ENCODE data around the gene SMYD4. TPM values are rescaled to one million over a fixed set of nuclear protein-coding genes. Genes with fewer than 3 reads are reported as not detected.
"Not testable (repeated sequence)": the region's sequence is repeated elsewhere in the genome, so short reads cannot be mapped to it uniquely, and the experiment has no call there.

The SMYD4 gene
- polyA plus RNA-seq (ENCODE audit: insufficient read length in 3 of 3): 10 to 100 TPM; 11.7 to 13.4 (median 12.2) TPM

- DNase-seq (ENCODE audit: low read depth in 3 of 3, low spot score in 2 of 3): peak in 2 of 3 donors; percentile 78 to 80
Observed at GRCh38 chr17:1829592-1830257, at the start of gene SMYD4, which contains the start of gene RPA1. SMYD4 (minus strand) TSS chr17:1829902; CDS start chr17:1827994, 1,908 bp downstream. RPA1 (plus strand) TSS chr17:1830005; CDS start chr17:1830094, 89 bp downstream.

GRCh38 chr17:1878419-1879121 is 48.9 kb upstream of the SMYD4 start:
- no peak for DNase-seq (ENCODE audit: low read depth in 3 of 3, low spot score in 2 of 3)

- DNase-seq (ENCODE audit: low read depth in 3 of 3, low spot score in 2 of 3): no peak
Observed at GRCh38 chr17:1875597-1875996, 45.9 kb upstream of the SMYD4 start.

- DNase-seq (ENCODE audit: low read depth in 3 of 3, low spot score in 2 of 3): no peak
Observed at GRCh38 chr17:1873418-1873817, 43.7 kb upstream of the SMYD4 start.

GRCh38 chr17:1872976-1873375 is 43.3 kb upstream of the SMYD4 start:
- no peak for DNase-seq (ENCODE audit: low read depth in 3 of 3, low spot score in 2 of 3)

- no peak for DNase-seq (ENCODE audit: low read depth in 3 of 3, low spot score in 2 of 3)
Observed at GRCh38 chr17:1872254-1872653, 42.6 kb upstream of the SMYD4 start.

- no peak for DNase-seq (ENCODE audit: low read depth in 3 of 3, low spot score in 2 of 3)
Observed at GRCh38 chr17:1871756-1872155, 42.1 kb upstream of the SMYD4 start.

GRCh38 chr17:1870592-1870991 is 40.9 kb upstream of the SMYD4 start:
- no peak for DNase-seq (ENCODE audit: low read depth in 3 of 3, low spot score in 2 of 3)

- no peak for DNase-seq (ENCODE audit: low read depth in 3 of 3, low spot score in 2 of 3)
Observed at GRCh38 chr17:1868090-1868489, 38.4 kb upstream of the SMYD4 start.

- no peak for DNase-seq (ENCODE audit: low read depth in 3 of 3, low spot score in 2 of 3)
Observed at GRCh38 chr17:1867307-1867706, 37.6 kb upstream of the SMYD4 start.

GRCh38 chr17:1865252-1866037 is 35.7 kb upstream of the SMYD4 start:
- DNase-seq (ENCODE audit: low read depth in 3 of 3, low spot score in 2 of 3): no peak

- DNase-seq (ENCODE audit: low read depth in 3 of 3, low spot score in 2 of 3): no peak
Observed at GRCh38 chr17:1861391-1862010, 31.8 kb upstream of the SMYD4 start.

- DNase-seq (ENCODE audit: low read depth in 3 of 3, low spot score in 2 of 3): no peak
Observed at GRCh38 chr17:1860978-1861377, 31.3 kb upstream of the SMYD4 start.

- not testable (repeated sequence) for DNase-seq (ENCODE audit: low read depth in 3 of 3, low spot score in 2 of 3)
Observed at GRCh38 chr17:1856462-1856861, 26.8 kb upstream of the SMYD4 start.

- DNase-seq (ENCODE audit: low read depth in 3 of 3, low spot score in 2 of 3): no peak
Observed at GRCh38 chr17:1853698-1854097, 24.0 kb upstream of the SMYD4 start.

GRCh38 chr17:1852327-1852726 is 22.6 kb upstream of the SMYD4 start:
- DNase-seq (ENCODE audit: low read depth in 3 of 3, low spot score in 2 of 3): no peak

- no peak for DNase-seq (ENCODE audit: low read depth in 3 of 3, low spot score in 2 of 3)
Observed at GRCh38 chr17:1847191-1847590, 17.5 kb upstream of the SMYD4 start.

- DNase-seq (ENCODE audit: low read depth in 3 of 3, low spot score in 2 of 3): no peak
Observed at GRCh38 chr17:1843947-1844346, 14.2 kb upstream of the SMYD4 start.

- DNase-seq (ENCODE audit: low read depth in 3 of 3, low spot score in 2 of 3): no peak
Observed at GRCh38 chr17:1839516-1839915, 9.8 kb upstream of the SMYD4 start.

- DNase-seq (ENCODE audit: low read depth in 3 of 3, low spot score in 2 of 3): no peak
Observed at GRCh38 chr17:1834380-1835149, 4.9 kb upstream of the SMYD4 start.
